Fibroblast of the aortic adventitia (primary cell): ENCODE data around the gene EMC9. TPM values are rescaled to one million over a fixed set of nuclear protein-coding genes. Genes with fewer than 3 reads are reported as not detected.
A peak's percentile ranks its signal among the peaks of the same experiment; 100 is the strongest.

Source experiments
- DNase-seq: peaks from one replicate; pipeline ENCODE4 v3.0.0-alpha.2; 2010; ENCODE audit warnings: low read depth
- H3K4me3 ChIP-seq: 2 replicates; pipeline ENCODE4 v1.5.1; 2011; ENCODE audit warnings: low read depth, mild to moderate bottlenecking, control low read depth, low read length, moderate library complexity
- CTCF ChIP-seq: IDR thresholded peaks from 2 replicates; pipeline ENCODE4 v1.5.1; 2011; ENCODE audit warnings: mild to moderate bottlenecking, low read length, control low read depth, inconsistent platforms; ENCODE audit not compliant: insufficient read depth
- total RNA-seq: library from RNA; depleted of rRNA; stranded (reverse); fragments of >200 nt; gene quantifications from 2 replicates; pipeline ENCODE4 v1.2.3, GENCODE V29; 2012; ENCODE audit warnings: low replicate concordance

EMC9 gene
- total RNA-seq, 1 donor = 11.9 TPM

GRCh38 chr14:24149302-24149969, 8.0 kb upstream of the EMC9 start:
- no peak for DNase-seq
- H3K4me3 ChIP-seq = no peak overlapping the region
- TF ChIP-seq CTCF = no peak

- peak overlapping the region; percentile 89 for H3K4me3 ChIP-seq
- no peak for TF ChIP-seq CTCF
- no peak for DNase-seq
These were observed 6.5 kb upstream of the EMC9 start for GRCh38 chr14:24147761-24148428.

GRCh38 chr14:24146978-24147760, 5.8 kb upstream of the EMC9 start, which contains the start of gene RNF31:
Gene RNF31 (plus strand): TSS chr14:24147498. CDS start chr14:24147699, 201 bp downstream.
- H3K4me3 ChIP-seq = peak within 1 kb of the TSS; percentile 95
- no peak for TF ChIP-seq CTCF
- peak; percentile 98 for DNase-seq

- peak within 1 kb of the TSS; percentile 95 for H3K4me3 ChIP-seq
- DNase-seq = peak; percentile 93
- peak; percentile 4 for TF ChIP-seq CTCF
These were observed 5.1 kb upstream of the EMC9 start, which contains the start of gene PSME2 for GRCh38 chr14:24146453-24146977. Gene PSME2 (minus strand): TSS chr14:24146610. CDS start chr14:24146581, 29 bp downstream.

GRCh38 chr14:24145690-24146452, 4.5 kb upstream of the EMC9 start:
- peak overlapping the region; percentile 95 for H3K4me3 ChIP-seq
- no peak for TF ChIP-seq CTCF
- DNase-seq = peak; percentile 11

- H3K4me3 ChIP-seq = peak overlapping the region; percentile 95
- no peak for TF ChIP-seq CTCF
- DNase-seq = no peak
These were observed 3.8 kb upstream of the EMC9 start for GRCh38 chr14:24145219-24145618.
